ENCODE data around the gene AOPEP. TPM values are rescaled to one million over a fixed set of nuclear protein-coding genes. Genes with fewer than 3 reads are reported as not detected.
A peak's percentile ranks its signal among the peaks of the same experiment; 100 is the strongest.

Gene AOPEP
- total RNA-seq, 2 experiments from 2014 or later = 6.9 to 7.0 TPM

DNA sequence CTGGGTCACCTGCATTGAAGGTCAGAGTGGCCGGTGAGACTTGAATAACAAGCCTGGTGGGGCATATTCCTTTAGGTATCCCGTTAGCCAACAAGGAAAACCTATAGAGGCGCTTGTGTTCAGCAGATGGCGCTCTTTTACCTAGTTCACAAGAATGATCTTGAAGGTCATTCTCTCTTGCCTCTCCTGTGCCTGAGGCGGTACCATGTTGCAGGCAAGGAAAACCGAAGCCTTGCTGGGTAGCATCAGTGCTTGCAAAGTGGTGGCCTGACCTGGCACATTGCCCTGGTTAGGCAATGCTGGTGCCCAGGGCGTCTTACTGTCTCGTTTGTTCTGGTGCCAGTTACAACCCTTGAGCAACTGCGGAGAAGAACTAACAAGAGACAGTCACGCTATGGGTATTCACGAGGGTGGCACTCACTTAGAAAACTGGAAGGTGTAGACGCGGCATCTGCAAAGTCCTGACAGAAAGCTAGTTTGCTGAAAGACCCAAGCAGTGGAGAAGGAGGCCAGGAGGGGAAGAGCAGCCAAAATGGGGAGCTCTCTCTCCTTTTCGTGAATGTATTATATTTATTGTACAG is 56.7 kb downstream of the AOPEP start:
- Histone ChIP-seq H3K4me3 (ENCODE audit: low read length) (no peak overlapping the region), H3K27ac (ENCODE audit: low read depth in 1 of 2, low read length in 2 of 2) (no peak overlapping the region), H3K9me3 (ENCODE audit: control insufficient read depth in 1 of 2, insufficient read depth in 1 of 2, low read length in 2 of 2) (no peaks in the 10 kb centered on the region), H3K27me3 (ENCODE audit: control insufficient read depth in 1 of 2, insufficient read depth in 2 of 2, low read length in 2 of 2) (no peaks in the 10 kb centered on the region), H3K36me3 (ENCODE audit: insufficient read depth, low read length) (no peaks in the 10 kb centered on the region), H3K4me1 (ENCODE audit: insufficient read depth, low read length) (peaks cover 3% of the 10 kb centered on the region)
- DNase-seq (peak in 13 of 14 experiments; percentile 3 to 66 (median 25)), ATAC-seq (ENCODE audit: poor library complexity) (no peak)
- H3K36me3 Mint-ChIP-seq (ENCODE audit: low read depth) = no peaks in the 10 kb centered on the region
- H3K9me3 Mint-ChIP-seq = no peaks in the 10 kb centered on the region
- intact Hi-C loops (cut with DNase I, micrococcal nuclease) = loop anchor here (1.0 to 10.0 kb wide), 4 partner anchors 135 to 1432 kb away; no protein-coding TSS in a partner anchor
- no peaks in the 10 kb centered on the region for H3K27me3 Mint-ChIP-seq
- ChIA-PET CTCF (interaction anchor here (0.6 to 1.1 kb wide), 2 partner anchors 99 to 344 kb away, joined by 3 to 5 read pairs; no protein-coding TSS in a partner anchor), POLR2A (interaction anchor here (1.2 kb wide), 1 partner anchor 154 kb away, joined by 3 read pairs; no protein-coding TSS in a partner anchor)
- no peak overlapping the region for H3K4me3 Mint-ChIP-seq
- H3K4me1 Mint-ChIP-seq (ENCODE audit: low read depth) = peaks cover 13% of the 10 kb centered on the region
- H3K27ac Mint-ChIP-seq = no peak overlapping the region
- TF ChIP-seq, protein P1, sequence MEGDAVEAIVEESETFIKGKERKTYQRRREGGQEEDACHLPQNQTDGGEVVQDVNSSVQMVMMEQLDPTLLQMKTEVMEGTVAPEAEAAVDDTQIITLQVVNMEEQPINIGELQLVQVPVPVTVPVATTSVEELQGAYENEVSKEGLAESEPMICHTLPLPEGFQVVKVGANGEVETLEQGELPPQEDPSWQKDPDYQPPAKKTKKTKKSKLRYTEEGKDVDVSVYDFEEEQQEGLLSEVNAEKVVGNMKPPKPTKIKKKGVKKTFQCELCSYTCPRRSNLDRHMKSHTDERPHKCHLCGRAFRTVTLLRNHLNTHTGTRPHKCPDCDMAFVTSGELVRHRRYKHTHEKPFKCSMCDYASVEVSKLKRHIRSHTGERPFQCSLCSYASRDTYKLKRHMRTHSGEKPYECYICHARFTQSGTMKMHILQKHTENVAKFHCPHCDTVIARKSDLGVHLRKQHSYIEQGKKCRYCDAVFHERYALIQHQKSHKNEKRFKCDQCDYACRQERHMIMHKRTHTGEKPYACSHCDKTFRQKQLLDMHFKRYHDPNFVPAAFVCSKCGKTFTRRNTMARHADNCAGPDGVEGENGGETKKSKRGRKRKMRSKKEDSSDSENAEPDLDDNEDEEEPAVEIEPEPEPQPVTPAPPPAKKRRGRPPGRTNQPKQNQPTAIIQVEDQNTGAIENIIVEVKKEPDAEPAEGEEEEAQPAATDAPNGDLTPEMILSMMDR (IDR thresholded peaks at IDR 0.05) = peak; percentile 72

DNA sequence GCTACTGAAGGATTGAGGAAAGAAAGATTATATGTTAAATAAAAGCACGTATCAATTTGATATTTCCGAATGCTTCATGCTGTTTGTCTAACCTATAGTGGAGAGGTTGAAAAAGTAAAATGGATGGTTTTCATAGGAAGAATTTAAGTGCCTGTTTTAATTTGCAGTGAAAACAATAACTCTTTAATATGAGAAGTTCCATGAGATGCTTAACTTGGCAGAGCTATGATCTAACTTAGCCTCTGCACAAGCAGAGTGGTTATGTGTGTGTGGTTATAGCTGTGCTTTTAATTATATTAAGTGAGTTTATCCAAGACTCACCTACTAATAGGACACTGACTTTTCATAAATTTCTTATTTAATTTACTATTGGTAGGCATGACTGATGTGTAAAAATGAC is 57.4 kb downstream of the AOPEP start:
- no peak for ATAC-seq (ENCODE audit: poor library complexity)
- H3K9me3 ChIP-seq (ENCODE audit: control insufficient read depth in 1 of 2, insufficient read depth in 1 of 2, low read length in 2 of 2) = no peaks in the 10 kb centered on the region
- peaks cover 3% of the 10 kb centered on the region for H3K4me1 ChIP-seq (ENCODE audit: insufficient read depth, low read length)
- H3K4me3 Mint-ChIP-seq = no peak overlapping the region
- H3K36me3 Mint-ChIP-seq (ENCODE audit: low read depth) = no peaks in the 10 kb centered on the region
- no peaks in the 10 kb centered on the region for H3K36me3 ChIP-seq (ENCODE audit: insufficient read depth, low read length)
- no peaks in the 10 kb centered on the region for H3K9me3 Mint-ChIP-seq
- H3K27me3 ChIP-seq (ENCODE audit: control insufficient read depth in 1 of 2, insufficient read depth in 2 of 2, low read length in 2 of 2) = no peaks in the 10 kb centered on the region
- ChIA-PET CTCF (interaction anchor here (0.6 to 1.3 kb wide), 3 partner anchors 100 to 348 kb away, joined by 3 to 5 read pairs (median 4); no protein-coding TSS in a partner anchor), POLR2A (interaction anchor here (0.7 kb wide), 1 partner anchor 210 kb away, joined by 3 read pairs; no protein-coding TSS in a partner anchor)
- TF ChIP-seq, protein P1 (IDR thresholded peaks at IDR 0.05) = no peak
- no peak for DNase-seq
- no peaks in the 10 kb centered on the region for H3K27me3 Mint-ChIP-seq
- no peak overlapping the region for H3K4me3 ChIP-seq (ENCODE audit: low read length)
- intact Hi-C loops (cut with DNase I, micrococcal nuclease) = loop anchor here (1.0 to 10.0 kb wide), 4 partner anchors 134 to 1431 kb away; no protein-coding TSS in a partner anchor
- H3K27ac ChIP-seq (ENCODE audit: low read depth in 1 of 2, low read length in 2 of 2) = no peak overlapping the region
- H3K27ac Mint-ChIP-seq = no peak overlapping the region
- peaks cover 13% of the 10 kb centered on the region for H3K4me1 Mint-ChIP-seq (ENCODE audit: low read depth)

DNA sequence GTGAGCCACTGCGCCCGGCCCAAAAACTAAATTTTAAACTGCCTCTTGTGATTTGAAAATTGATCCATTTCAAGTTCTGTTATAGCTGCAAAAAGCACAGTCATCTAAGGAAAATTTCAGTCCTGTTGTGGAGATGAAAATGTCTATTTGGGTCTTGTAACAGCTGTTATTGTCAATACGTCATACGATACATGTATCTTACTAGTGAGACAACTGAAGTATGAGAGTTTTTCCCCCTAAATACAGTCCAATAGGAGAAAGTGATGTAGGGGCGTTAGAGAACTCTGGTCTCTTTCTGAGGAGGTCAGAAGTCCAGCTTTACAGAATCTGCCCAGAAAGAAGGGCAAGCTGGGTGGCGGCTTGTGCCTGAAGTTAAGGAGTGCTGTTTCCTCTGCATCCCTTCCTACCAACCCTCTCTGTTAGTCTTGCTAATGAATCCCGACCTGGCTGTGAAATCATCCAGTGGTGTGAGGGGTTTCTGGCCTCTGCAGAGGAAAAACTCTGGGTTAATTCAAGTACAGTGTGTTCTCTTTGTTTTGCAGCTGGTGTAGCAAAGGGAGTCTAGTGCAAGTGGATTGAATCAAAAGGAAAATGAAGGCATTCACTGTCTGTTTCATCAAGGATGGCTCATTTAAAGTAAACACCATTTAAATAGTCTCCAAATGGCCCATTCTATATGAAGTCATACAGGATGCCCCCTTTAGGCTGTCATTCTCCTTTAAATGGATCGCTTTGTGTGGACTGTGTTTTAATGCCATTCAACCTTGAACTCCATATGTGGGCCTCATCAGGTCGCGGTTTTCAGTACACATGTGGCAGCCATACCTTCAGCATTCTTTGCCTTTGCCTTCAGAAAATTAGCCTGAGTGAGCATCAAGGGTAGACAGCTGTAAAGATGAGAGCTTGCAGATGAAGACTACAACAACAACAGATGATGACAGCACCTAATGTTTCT is 59.0 kb downstream of the AOPEP start:
- DNase-seq (no peak), ATAC-seq (ENCODE audit: poor library complexity) (no peak)
- Histone ChIP-seq H3K36me3 (ENCODE audit: insufficient read depth, low read length) (no peaks in the 10 kb centered on the region), H3K4me1 (ENCODE audit: insufficient read depth, low read length) (peaks cover 3% of the 10 kb centered on the region), H3K9me3 (ENCODE audit: control insufficient read depth in 1 of 2, insufficient read depth in 1 of 2, low read length in 2 of 2) (no peaks in the 10 kb centered on the region), H3K27me3 (ENCODE audit: control insufficient read depth in 1 of 2, insufficient read depth in 2 of 2, low read length in 2 of 2) (no peaks in the 10 kb centered on the region), H3K27ac (ENCODE audit: low read depth in 1 of 2, low read length in 2 of 2) (no peak overlapping the region), H3K4me3 (ENCODE audit: low read length) (no peak overlapping the region)
- Mint-ChIP-seq H3K9me3 (no peaks in the 10 kb centered on the region), H3K27me3 (no peaks in the 10 kb centered on the region), H3K27ac (no peak overlapping the region), H3K4me1 (ENCODE audit: low read depth) (peaks cover 13% of the 10 kb centered on the region), H3K4me3 (no peak overlapping the region), H3K36me3 (ENCODE audit: low read depth) (no peaks in the 10 kb centered on the region)
- intact Hi-C loops (cut with DNase I, micrococcal nuclease) = loop anchor here in 1 of 2 experiments (10.0 kb wide), 1 partner anchor 1429 kb away; no protein-coding TSS in a partner anchor
- POLR2A ChIA-PET = no interaction called here
- CTCF ChIA-PET = no interaction called here
- TF ChIP-seq, protein P1 (IDR thresholded peaks at IDR 0.05) = no peak

Data from CD4-positive, alpha-beta T cell (primary cell).